ENCODE results near the gene REPS2. TPM values are rescaled to one million over a fixed set of nuclear protein-coding genes. Genes with fewer than 3 reads are reported as not detected.
A peak's percentile ranks its signal among the peaks of the same experiment; 100 is the strongest.

Gene REPS2
- total RNA-seq, 1 experiment from 2014 or later: 1.1 TPM

GRCh38 chrX:17095161-17095560 is 148.7 kb downstream of the REPS2 start:
- Histone ChIP-seq H3K27me3 (ENCODE audit: low read length) (no peaks in the 10 kb centered on the region), H3K9me3 (ENCODE audit: low read length) (no peaks in the 10 kb centered on the region), H2AFZ (ENCODE audit: low read length) (no peak overlapping the region), H3K4me3 (ENCODE audit: low read length) (no peak overlapping the region), H3K79me2 (ENCODE audit: low read length) (no peaks in the 10 kb centered on the region), H3K36me3 (ENCODE audit: insufficient read depth, low read length) (no peaks in the 10 kb centered on the region), H3K9ac (ENCODE audit: low read length) (no peak overlapping the region), H4K20me1 (ENCODE audit: insufficient read depth, low read depth, low read length) (no peaks in the 10 kb centered on the region), H3K4me1 (ENCODE audit: low read length) (no peaks in the 10 kb centered on the region), H3K27ac (ENCODE audit: low read length) (no peak overlapping the region), H3K9me2 (replicated peaks; ENCODE audit: insufficient read depth, low read length) (no peaks in the 10 kb centered on the region), H3K4me2 (ENCODE audit: low read depth, low read length, poor library complexity, severe bottlenecking) (no peak overlapping the region)
- DNase-seq: no peak

GRCh38 chrX:17098516-17099247 is 152.2 kb downstream of the REPS2 start:
- H3K27me3 ChIP-seq (ENCODE audit: low read length): no peaks in the 10 kb centered on the region
- no peak overlapping the region for H3K27ac ChIP-seq (ENCODE audit: low read length)
- no peak overlapping the region for H3K4me2 ChIP-seq (ENCODE audit: low read depth, low read length, poor library complexity, severe bottlenecking)
- H4K20me1 ChIP-seq (ENCODE audit: insufficient read depth, low read depth, low read length): no peaks in the 10 kb centered on the region
- no peak overlapping the region for H3K9ac ChIP-seq (ENCODE audit: low read length)
- H3K9me3 ChIP-seq (ENCODE audit: low read length): no peaks in the 10 kb centered on the region
- H3K36me3 ChIP-seq (ENCODE audit: insufficient read depth, low read length): no peaks in the 10 kb centered on the region
- no peak overlapping the region for H2AFZ ChIP-seq (ENCODE audit: low read length)
- H3K4me1 ChIP-seq (ENCODE audit: low read length): no peaks in the 10 kb centered on the region
- H3K79me2 ChIP-seq (ENCODE audit: low read length): no peaks in the 10 kb centered on the region
- H3K9me2 ChIP-seq (replicated peaks; ENCODE audit: insufficient read depth, low read length): no peaks in the 10 kb centered on the region
- DNase-seq: no peak
- H3K4me3 ChIP-seq (ENCODE audit: low read length): no peak overlapping the region

GRCh38 chrX:17104433-17104832 is 158.0 kb downstream of the REPS2 start:
- Histone ChIP-seq H3K4me3 (ENCODE audit: low read length) (no peak overlapping the region), H3K4me1 (ENCODE audit: low read length) (peaks cover 11% of the 10 kb centered on the region), H3K9me3 (ENCODE audit: low read length) (no peaks in the 10 kb centered on the region), H3K79me2 (ENCODE audit: low read length) (no peaks in the 10 kb centered on the region), H3K4me2 (ENCODE audit: low read depth, low read length, poor library complexity, severe bottlenecking) (peak overlapping the region; percentile 25), H3K9me2 (replicated peaks; ENCODE audit: insufficient read depth, low read length) (no peaks in the 10 kb centered on the region), H2AFZ (ENCODE audit: low read length) (0 out of 2 replicates have a peak overlapping the region, but pooled peaks have one; percentile 35), H3K27me3 (ENCODE audit: low read length) (no peaks in the 10 kb centered on the region), H3K36me3 (ENCODE audit: insufficient read depth, low read length) (no peaks in the 10 kb centered on the region), H4K20me1 (ENCODE audit: insufficient read depth, low read depth, low read length) (no peaks in the 10 kb centered on the region), H3K9ac (ENCODE audit: low read length) (no peak overlapping the region), H3K27ac (ENCODE audit: low read length) (no peak overlapping the region)
- DNase-seq: peak; percentile 48

GRCh38 chrX:17120816-17121215 is 174.4 kb downstream of the REPS2 start:
- 0 out of 2 replicates have a peak, but pooled peaks cover 2% of the 10 kb centered on the region for H3K27me3 ChIP-seq (ENCODE audit: low read length)
- no peak overlapping the region for H2AFZ ChIP-seq (ENCODE audit: low read length)
- H3K36me3 ChIP-seq (ENCODE audit: insufficient read depth, low read length): no peaks in the 10 kb centered on the region
- H3K27ac ChIP-seq (ENCODE audit: low read length): no peak overlapping the region
- no peak overlapping the region for H3K4me3 ChIP-seq (ENCODE audit: low read length)
- H4K20me1 ChIP-seq (ENCODE audit: insufficient read depth, low read depth, low read length): no peaks in the 10 kb centered on the region
- H3K4me2 ChIP-seq (ENCODE audit: low read depth, low read length, poor library complexity, severe bottlenecking): no peak overlapping the region
- H3K4me1 ChIP-seq (ENCODE audit: low read length): no peaks in the 10 kb centered on the region
- H3K79me2 ChIP-seq (ENCODE audit: low read length): no peaks in the 10 kb centered on the region
- H3K9ac ChIP-seq (ENCODE audit: low read length): no peak overlapping the region
- H3K9me3 ChIP-seq (ENCODE audit: low read length): no peaks in the 10 kb centered on the region
- H3K9me2 ChIP-seq (replicated peaks; ENCODE audit: insufficient read depth, low read length): no peaks in the 10 kb centered on the region
- DNase-seq: no peak

GRCh38 chrX:17154001-17154400 is 207.5 kb downstream of the REPS2 start:
- no peaks in the 10 kb centered on the region for H3K4me1 ChIP-seq (ENCODE audit: low read length)
- H3K9me3 ChIP-seq (ENCODE audit: low read length): no peaks in the 10 kb centered on the region
- H3K27ac ChIP-seq (ENCODE audit: low read length): no peak overlapping the region
- no peaks in the 10 kb centered on the region for H3K79me2 ChIP-seq (ENCODE audit: low read length)
- H2AFZ ChIP-seq (ENCODE audit: low read length): no peak overlapping the region
- H3K4me3 ChIP-seq (ENCODE audit: low read length): no peak overlapping the region
- no peak for DNase-seq
- H4K20me1 ChIP-seq (ENCODE audit: insufficient read depth, low read depth, low read length): no peaks in the 10 kb centered on the region
- H3K36me3 ChIP-seq (ENCODE audit: insufficient read depth, low read length): no peaks in the 10 kb centered on the region
- H3K27me3 ChIP-seq (ENCODE audit: low read length): no peaks in the 10 kb centered on the region
- no peak overlapping the region for H3K9ac ChIP-seq (ENCODE audit: low read length)
- no peaks in the 10 kb centered on the region for H3K9me2 ChIP-seq (replicated peaks; ENCODE audit: insufficient read depth, low read length)
- no peak overlapping the region for H3K4me2 ChIP-seq (ENCODE audit: low read depth, low read length, poor library complexity, severe bottlenecking)

GRCh38 chrX:17160975-17161374 is 214.5 kb downstream of the REPS2 start:
- H3K4me1 ChIP-seq (ENCODE audit: low read length): no peaks in the 10 kb centered on the region
- H3K9me2 ChIP-seq (replicated peaks; ENCODE audit: insufficient read depth, low read length): no peaks in the 10 kb centered on the region
- H3K9me3 ChIP-seq (ENCODE audit: low read length): peaks cover 22% of the 10 kb centered on the region
- H3K79me2 ChIP-seq (ENCODE audit: low read length): no peaks in the 10 kb centered on the region
- H3K9ac ChIP-seq (ENCODE audit: low read length): no peak overlapping the region
- H3K36me3 ChIP-seq (ENCODE audit: insufficient read depth, low read length): no peaks in the 10 kb centered on the region
- H3K27me3 ChIP-seq (ENCODE audit: low read length): 0 out of 2 replicates have a peak, but pooled peaks cover 3% of the 10 kb centered on the region
- peak; percentile 47 for DNase-seq
- H3K4me2 ChIP-seq (ENCODE audit: low read depth, low read length, poor library complexity, severe bottlenecking): no peak overlapping the region
- H4K20me1 ChIP-seq (ENCODE audit: insufficient read depth, low read depth, low read length): no peaks in the 10 kb centered on the region
- H3K27ac ChIP-seq (ENCODE audit: low read length): no peak overlapping the region
- H2AFZ ChIP-seq (ENCODE audit: low read length): no peak overlapping the region
- H3K4me3 ChIP-seq (ENCODE audit: low read length): no peak overlapping the region

GRCh38 chrX:17161991-17162390 is 215.5 kb downstream of the REPS2 start:
- H3K79me2 ChIP-seq (ENCODE audit: low read length): no peaks in the 10 kb centered on the region
- H3K27ac ChIP-seq (ENCODE audit: low read length): no peak overlapping the region
- H3K9me3 ChIP-seq (ENCODE audit: low read length): peaks cover 22% of the 10 kb centered on the region
- no peaks in the 10 kb centered on the region for H3K9me2 ChIP-seq (replicated peaks; ENCODE audit: insufficient read depth, low read length)
- H3K36me3 ChIP-seq (ENCODE audit: insufficient read depth, low read length): no peaks in the 10 kb centered on the region
- no peaks in the 10 kb centered on the region for H3K4me1 ChIP-seq (ENCODE audit: low read length)
- no peak for DNase-seq
- no peak overlapping the region for H2AFZ ChIP-seq (ENCODE audit: low read length)
- no peak overlapping the region for H3K4me3 ChIP-seq (ENCODE audit: low read length)
- no peak overlapping the region for H3K4me2 ChIP-seq (ENCODE audit: low read depth, low read length, poor library complexity, severe bottlenecking)
- H3K9ac ChIP-seq (ENCODE audit: low read length): no peak overlapping the region
- H4K20me1 ChIP-seq (ENCODE audit: insufficient read depth, low read depth, low read length): no peaks in the 10 kb centered on the region
- H3K27me3 ChIP-seq (ENCODE audit: low read length): 0 out of 2 replicates have a peak, but pooled peaks cover 3% of the 10 kb centered on the region

- H3K27ac ChIP-seq (ENCODE audit: low read length): no peak overlapping the region
- H3K36me3 ChIP-seq (ENCODE audit: insufficient read depth, low read length): no peaks in the 10 kb centered on the region
- no peak overlapping the region for H2AFZ ChIP-seq (ENCODE audit: low read length)
- H4K20me1 ChIP-seq (ENCODE audit: insufficient read depth, low read depth, low read length): no peaks in the 10 kb centered on the region
- H3K9me3 ChIP-seq (ENCODE audit: low read length): peaks cover 22% of the 10 kb centered on the region
- 0 out of 2 replicates have a peak, but pooled peaks cover 3% of the 10 kb centered on the region for H3K27me3 ChIP-seq (ENCODE audit: low read length)
- H3K79me2 ChIP-seq (ENCODE audit: low read length): no peaks in the 10 kb centered on the region
- no peaks in the 10 kb centered on the region for H3K9me2 ChIP-seq (replicated peaks; ENCODE audit: insufficient read depth, low read length)
- no peak overlapping the region for H3K4me3 ChIP-seq (ENCODE audit: low read length)
- no peak for DNase-seq
- H3K4me1 ChIP-seq (ENCODE audit: low read length): no peaks in the 10 kb centered on the region
- no peak overlapping the region for H3K4me2 ChIP-seq (ENCODE audit: low read depth, low read length, poor library complexity, severe bottlenecking)
- no peak overlapping the region for H3K9ac ChIP-seq (ENCODE audit: low read length)
Measured at GRCh38 chrX:17164079-17164478, 217.6 kb downstream of the REPS2 start.

Measured in Karpas-422 (cell line).